Peyer's patch (tissue), 4 donors: Measurements from ENCODE around the gene GPC5.

ENCODE experiments used
- CTCF ChIP-seq, 6 experiments: fragments of 450-650 bp in 4 of 6; fragments of 200-600 bp in 2 of 6; sonication (generic) in 1 of 6; IDR thresholded peaks; one replicate each; pipeline ENCODE4 v1.5.1; 2017 to 2019; ENCODE audit warnings: antibody characterized with exemption in 6 of 6, mild to moderate bottlenecking in 3 of 6, moderate library complexity in 1 of 6
- POLR2A ChIP-seq, 2 donors: fragments of 450-650 bp; IDR thresholded peaks; one replicate each; pipeline ENCODE4 v1.5.1; 2017; ENCODE audit warnings: antibody characterized with exemption in 2 of 2, mild to moderate bottlenecking in 2 of 2, moderate library complexity in 2 of 2

GRCh38 chr13:91609353-91609752 lies 210.9 kb downstream of the GPC5 start:
- no peak for TF ChIP-seq CTCF (IDR thresholded peaks at IDR 0.05)
- no peak for TF ChIP-seq POLR2A (IDR thresholded peaks at IDR 0.05)
